Measurements from ENCODE around the gene RXFP4.
"Not testable (repeated sequence)": the region's sequence is repeated elsewhere in the genome, so short reads cannot be mapped to it uniquely, and the experiment has no call there.

The RXFP4 gene

GRCh38 chr1:155940993-155941844 lies at the start of gene RXFP4:
Gene RXFP4, plus strand, starts transcription at chr1:155941638. Its CDS starts 72 bp downstream, at chr1:155941710.
- DNase-seq: no peak

DNA sequence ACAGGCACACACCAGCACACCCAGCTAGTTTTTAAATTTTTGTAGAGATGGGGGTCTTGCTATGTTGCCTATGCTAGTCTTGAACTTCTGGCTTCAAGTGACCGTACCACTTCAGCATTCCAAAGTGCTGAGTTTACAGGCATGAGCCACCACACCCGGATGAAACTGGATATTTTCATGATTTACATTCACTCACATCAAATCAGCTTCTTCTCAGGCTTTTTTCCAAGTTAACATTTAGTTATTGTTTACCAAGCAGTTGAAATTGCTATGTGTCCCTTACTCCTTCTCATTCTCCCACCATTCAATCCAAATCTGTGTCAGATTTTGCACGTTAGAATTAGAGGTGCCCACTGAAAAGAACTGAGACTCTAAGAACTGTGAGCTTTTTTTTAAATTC lies 48.6 kb upstream of the RXFP4 start:
- no peak for DNase-seq

DNA sequence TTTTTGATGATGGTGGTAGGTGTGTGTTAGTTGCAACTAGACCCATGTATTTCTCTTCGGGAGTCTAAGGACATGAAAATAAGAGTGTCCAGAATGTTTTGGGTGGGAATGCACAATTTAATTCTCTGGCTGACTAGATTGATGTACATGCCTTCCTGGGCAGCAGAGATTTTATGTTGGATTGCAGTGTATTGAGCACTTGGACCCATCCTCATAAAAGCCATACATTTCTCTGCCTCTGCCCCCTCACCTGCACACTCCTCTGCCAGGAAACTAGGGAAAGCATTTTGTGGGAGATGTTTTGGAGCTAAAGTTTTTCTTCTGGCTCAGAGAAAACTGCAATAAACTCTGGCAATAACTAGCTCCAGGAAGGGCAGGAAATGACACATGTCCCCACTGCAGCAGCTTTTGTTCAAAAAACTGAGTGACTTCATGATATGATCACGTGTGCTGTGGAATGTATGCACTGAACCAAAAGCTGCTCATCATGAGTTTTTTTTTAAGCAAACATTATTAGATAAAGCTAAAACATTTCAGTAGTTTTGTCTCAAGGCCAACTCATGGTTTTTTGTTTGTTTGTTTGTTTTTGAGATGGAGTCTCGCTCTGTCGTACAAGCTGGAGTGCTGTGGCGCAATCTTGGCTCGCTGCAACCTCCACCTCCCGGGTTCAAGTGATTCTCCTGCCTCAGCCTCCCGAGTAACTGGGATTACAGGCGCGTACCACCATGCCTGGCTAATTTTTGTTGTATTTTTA lies 47.9 kb upstream of the RXFP4 start:
- peak in 1 of 51 donors; percentile 25 for DNase-seq

- DNase-seq: not testable (repeated sequence)
Measured at GRCh38 chr1:155895617-155896016, 45.8 kb upstream of the RXFP4 start.

DNA sequence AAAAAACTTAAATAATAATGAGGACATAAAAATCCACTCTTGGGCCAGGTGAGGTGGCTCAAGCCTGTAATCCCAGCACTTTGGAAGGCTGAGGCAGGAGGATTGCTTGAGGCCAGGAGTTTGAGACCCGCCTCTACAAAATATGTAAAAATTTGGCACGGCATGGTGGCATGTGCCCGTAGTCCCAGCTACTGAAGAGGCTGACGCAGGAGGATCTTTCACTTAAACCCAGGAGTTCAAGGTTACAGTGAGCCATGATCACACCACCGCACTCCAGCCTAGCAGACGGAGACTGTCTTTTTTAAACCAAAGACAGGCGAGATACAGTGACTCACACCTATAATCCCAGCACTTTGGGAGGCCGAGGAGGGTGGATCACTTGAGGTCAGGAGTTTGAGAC lies 45.0 kb upstream of the RXFP4 start:
- not testable (repeated sequence) for DNase-seq

DNA sequence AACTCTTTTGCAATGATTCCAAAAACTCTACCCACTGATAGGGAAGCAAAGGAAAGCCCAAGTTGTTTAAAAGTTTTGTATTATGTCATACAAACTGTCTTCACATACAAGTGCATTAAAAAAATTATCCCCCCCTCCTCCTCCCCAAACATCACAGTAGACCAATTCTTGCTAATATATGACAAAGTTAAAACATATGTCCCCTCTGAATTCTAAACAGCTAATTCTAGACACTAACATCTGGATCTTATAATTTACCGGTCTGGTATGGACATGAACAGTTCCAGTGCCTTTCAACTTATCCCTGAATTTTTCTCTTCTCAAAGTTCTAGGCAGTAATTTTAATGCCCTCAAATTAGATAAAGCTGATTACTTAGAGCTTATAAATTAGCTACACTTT lies 43.7 kb upstream of the RXFP4 start:
- DNase-seq: no peak

DNA sequence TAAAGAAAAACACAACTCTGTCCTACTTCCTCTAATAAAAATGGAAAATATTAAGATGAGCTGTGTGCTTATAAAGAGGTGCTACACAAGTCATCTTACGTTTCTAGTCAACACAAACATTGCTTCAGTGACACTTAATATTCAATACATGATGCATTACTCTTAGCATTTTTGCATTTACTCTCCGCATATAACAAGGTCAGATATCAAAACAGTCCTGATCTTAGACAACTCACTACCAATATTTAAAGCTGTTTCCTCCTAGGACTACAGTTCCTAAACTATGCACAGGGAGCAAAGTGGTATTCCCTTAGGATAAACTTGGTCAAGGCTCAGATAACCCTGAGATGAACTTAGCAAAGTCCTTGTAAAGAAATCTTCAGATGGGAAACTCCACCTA lies 42.5 kb upstream of the RXFP4 start:
- no peak for DNase-seq

DNA sequence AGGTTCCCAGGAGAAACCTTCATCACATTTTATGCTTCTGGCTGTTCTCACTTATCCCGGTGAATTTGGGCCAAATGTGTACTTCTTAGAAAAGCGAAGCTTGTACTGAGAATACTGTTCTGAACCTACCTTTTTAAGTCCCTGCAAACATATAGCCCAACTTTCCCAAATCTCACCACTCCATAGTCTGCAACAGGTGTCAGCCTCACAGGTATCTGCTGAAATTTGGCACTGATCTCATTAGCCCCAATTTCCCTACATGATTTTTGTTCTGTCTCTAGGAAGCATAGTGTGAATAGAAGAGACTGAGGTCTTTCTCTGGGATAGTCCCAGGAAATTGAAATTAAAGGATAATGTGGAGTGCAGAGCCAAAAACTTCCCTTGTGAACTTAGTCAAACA lies 41.8 kb upstream of the RXFP4 start:
- DNase-seq: no peak

DNA sequence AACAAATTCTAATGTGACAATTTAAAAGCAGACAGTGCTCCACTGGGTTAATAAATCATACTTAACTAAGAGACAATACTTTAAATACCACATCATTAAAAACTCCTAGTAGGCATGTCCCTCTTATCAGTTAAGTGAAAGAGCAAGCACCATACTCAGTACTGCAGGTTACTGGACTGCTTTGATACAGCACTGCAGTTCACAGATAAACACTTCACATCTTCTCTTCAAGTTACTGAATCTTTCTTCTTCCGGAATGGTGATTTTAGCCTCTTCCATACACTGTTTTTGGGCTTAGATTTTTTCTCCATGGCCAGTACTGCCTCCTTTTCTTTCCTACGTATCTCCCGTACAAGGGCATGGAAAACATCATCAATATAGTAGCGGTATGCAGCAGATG lies 41.3 kb upstream of the RXFP4 start:
- DNase-seq: no peak

DNA sequence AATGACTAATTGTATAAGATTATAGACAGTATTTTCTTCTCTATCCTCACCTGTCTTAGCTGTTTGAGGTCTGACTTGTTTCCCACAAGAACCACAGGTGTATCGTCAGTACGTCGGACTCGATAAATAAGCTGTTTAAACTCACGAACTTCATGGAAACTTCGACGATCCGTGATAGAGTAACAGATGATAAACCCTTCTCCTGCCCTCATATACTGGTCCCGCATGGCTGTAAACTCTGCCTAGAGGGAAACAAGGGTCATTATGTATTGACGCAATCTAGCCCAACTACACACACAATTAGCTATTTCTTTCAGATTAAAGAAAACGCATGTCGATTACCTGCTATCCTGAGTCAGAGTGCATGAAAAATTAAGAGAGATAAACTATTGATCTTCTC lies 37.2 kb upstream of the RXFP4 start:
- no peak for DNase-seq

DNA sequence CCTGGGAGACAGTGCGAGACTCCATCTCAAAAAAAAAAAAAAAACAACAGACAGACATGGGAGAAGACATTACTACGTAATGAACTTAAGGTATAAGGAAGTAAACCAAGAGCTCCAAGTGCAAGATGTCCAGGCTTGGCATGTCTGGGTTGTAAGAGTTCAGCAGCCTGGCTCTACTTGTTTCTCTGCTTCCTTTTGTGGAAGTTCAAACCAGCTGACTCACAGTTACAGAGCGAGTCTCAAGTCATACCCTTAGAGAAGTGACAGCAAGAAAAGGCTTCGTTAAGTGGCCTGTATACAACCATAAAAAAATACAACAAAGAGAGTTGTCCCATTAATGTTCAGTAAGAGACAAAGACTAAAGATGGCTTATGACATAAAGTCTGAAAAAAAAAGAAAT lies 31.5 kb upstream of the RXFP4 start:
- peak in 6 of 51 donors; percentile 4 to 24 (median 9) for DNase-seq

DNA sequence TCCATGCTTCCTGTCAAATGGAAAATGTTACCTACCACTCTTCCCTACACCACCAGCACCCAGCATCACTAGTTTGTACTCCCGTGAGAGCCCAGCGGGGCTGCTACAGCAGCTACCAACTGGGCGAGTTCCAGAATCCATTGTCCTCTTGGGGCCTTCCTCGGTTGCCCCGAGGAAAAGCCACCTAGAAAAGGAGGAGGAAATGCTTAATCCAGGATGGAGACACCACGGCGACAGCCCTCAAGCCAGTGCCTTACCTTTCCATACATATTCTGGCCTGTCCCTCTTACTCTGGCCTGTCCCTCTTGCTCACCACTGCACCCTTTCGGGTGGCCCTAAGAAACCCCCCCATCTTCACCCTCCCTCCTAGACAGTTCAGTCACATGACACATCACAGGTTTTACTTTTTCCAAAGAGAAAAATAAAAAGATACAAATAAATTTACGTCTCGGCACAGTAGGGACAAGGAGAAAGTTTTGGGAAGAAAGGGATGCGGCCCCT lies 30.8 kb upstream of the RXFP4 start:
- peak in 32 of 51 donors; percentile 7 to 70 (median 24) for DNase-seq

- DNase-seq: peak; percentile 21 to 87 (median 72)
Measured at GRCh38 chr1:155911156-155912055, 30.0 kb upstream of the RXFP4 start, which contains the start of gene RIT1. Gene RIT1, minus strand, starts transcription at chr1:155911349. Its CDS starts 588 bp downstream, at chr1:155910761.

GRCh38 chr1:155912056-155912536 lies 29.3 kb upstream of the RXFP4 start:
- no peak for DNase-seq

DNA sequence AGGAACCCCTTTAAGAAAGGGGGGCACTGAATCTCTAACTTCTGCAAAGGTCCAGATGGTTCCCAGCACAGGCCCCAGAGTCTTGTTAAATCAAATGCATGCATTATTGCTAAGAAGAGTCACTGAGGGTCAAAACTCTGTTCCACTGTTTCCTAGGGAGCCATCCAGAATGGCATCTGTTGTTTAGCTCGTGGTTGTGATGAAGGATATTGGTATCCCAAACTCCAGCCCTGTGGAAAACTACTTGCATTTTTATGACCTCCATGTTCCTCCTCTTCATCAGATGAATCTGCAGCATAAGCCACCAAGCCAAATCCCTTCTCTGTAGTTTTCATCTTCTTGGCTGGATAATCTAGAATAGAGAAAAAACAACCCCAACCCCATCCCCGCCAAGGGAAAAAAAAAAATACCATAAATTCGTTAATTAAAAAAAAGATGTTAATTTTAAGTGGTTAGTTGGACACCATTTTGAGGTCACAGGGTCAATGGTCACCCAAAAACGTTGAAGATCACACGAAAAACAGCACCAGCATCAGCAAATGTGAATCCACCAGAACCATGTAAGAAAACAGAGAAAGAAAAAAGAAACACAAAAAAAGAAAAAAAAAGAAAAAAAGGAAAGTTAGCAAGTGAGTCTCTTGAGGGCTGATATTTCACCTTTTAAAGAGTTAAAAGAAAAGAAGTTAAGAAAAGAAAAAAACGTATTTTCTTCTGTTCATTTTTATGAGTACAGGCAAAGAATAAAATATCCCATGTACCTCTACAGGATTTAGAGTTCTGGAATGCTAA lies 27.3 kb upstream of the RXFP4 start:
- DNase-seq: no peak

- DNase-seq: no peak
Measured at GRCh38 chr1:155918660-155919059, 22.8 kb upstream of the RXFP4 start.

GRCh38 chr1:155919801-155920200 lies 21.6 kb upstream of the RXFP4 start:
- DNase-seq: no peak

DNA sequence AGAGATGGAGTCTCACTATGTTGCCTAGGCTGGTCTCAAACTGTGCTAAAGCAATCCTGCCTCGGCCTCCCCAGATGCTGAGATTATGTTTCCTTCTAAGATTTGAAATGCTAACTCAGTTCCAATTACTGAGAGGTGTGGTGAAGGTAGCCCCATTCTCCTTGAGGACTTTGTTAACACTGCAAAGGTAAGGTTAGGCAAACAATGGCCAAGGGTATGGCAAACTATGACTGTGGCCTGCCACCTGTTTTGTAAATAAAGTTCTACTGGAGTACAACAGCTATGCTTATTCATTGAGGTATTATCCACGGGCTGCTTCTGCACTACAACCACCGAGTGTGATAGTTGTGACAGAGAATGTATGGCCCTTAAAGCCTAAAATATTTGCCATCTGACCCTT lies 20.7 kb upstream of the RXFP4 start:
- no peak for DNase-seq

- no peak for DNase-seq
Measured at GRCh38 chr1:155925506-155925905, 15.9 kb upstream of the RXFP4 start.

DNA sequence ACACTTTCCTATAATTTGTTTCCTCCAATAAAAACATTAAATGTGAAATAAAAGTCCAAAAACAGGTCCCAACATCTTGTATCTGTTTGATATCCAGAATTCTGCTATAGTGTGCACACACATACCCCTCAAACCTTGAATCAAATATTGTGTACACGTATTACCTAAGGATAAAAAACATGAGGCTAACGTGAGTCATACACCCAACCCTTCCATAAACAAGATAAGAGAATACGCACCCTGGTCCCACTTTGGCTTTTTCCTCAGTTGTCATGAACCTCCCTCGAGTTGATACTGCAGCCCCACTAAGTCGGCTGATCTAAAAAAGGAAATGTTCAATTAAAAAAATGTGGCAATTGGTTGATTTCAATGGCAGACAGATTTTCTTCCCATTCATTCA lies 12.4 kb upstream of the RXFP4 start:
- DNase-seq: no peak

Measured in hypothalamus (tissue), 51 donors.